UCSD-AML1 (cell line): ENCODE measurements around the gene PLEKHB1.
A peak's percentile ranks its signal among the peaks of the same experiment; 100 is the strongest.

Source experiments
- DNase-seq: peaks from one replicate; lab custom pipeline; 2025; ENCODE audit not compliant: unreplicated experiment; lab: John Stamatoyannopoulos, UW

Gene PLEKHB1

DNA sequence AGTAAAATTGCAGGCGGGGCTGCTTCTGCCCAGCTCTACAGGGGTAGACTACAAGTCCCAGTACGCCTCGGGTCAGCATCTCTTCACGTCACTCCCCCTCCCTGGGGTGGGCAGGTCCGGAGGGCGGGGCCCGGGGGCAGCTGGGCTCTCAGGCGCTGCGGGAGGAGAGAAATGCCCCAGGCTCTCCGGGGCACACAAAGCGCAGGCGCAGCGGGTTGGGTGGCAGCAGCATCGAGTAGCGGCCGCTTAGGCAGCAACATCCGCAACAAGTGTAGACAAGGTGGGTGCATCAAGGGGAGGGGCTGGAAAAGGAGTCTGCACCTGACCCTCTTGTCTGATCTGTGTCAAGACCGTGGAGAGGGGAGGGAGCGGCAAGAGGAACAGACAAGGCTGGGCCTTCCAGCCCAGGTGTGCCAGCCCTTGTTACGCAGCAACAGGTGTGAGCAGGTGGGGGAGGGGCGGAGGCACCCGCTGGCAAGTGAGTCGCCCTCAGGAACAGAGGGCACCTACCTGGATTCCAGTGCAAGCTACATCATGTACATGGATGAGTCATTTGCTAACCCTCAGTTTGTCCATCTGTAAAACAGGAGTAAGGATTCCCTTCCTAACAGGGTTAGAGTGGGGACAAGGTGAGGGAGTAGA, 1.2 kb downstream of the PLEKHB1 start:
- no peak for DNase-seq

DNA sequence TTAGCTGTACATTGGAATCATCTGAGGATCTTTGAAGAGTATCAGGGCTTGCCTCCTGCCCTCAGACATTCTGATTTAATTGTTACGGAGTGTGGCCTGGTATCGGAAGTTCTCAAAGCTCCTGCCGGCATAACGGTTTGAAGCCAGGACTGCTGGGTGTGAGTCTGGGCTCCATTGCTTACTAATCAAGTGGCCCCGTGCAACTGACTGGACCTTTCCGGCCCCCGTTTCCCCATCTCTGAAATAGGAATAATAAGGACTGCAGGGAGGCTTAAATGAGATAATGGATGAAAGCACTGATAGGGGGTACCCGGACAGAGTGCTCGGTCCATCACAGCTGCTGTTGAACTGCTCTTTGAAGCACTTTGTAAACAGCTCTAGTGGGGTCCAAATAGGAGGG, 1.7 kb downstream of the PLEKHB1 start:
- no peak for DNase-seq

DNA sequence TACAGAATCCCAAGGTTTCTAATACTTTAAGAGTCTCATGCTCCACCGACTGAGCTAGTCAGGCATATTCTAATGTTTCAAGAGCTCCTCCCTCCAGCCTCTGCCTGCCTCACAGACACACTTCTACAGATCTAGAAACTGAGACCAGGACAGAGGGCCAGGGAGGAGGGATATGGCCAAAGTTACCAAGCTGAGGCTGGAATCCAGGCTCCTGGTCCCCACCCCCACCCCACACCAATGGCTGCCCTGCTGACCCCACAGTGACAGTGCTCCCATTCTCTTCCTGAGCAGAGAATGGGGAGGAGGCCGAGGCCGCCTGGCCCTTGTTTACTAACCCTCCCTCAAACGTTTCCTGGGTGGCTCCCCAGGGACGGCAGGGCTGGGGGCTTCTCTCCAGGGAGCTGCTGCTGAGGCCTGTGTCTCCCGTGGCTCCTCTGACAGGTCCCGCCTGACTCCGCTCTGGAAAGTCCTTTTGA, 2.2 kb downstream of the PLEKHB1 start:
- DNase-seq: no peak

DNA sequence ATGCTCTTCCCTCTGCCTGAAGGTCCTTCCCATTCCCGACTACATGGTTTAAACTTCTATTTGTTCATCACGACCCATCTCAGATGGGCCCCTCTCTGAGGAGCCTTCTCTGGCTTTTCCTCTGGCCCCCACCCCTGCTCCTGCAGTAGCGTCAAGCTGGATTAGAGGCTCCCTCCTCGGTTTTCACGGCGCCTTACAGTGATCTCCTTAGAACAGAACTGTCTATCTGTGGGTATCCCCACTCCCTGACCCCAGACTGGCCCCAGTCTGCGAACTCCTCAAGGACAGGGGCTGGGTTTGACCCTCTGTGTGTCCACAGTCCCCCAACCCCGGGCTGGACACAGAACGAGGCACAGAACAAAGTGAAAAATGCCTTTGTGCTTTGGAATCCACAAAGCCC, 2.8 kb downstream of the PLEKHB1 start:
- no peak for DNase-seq

DNA sequence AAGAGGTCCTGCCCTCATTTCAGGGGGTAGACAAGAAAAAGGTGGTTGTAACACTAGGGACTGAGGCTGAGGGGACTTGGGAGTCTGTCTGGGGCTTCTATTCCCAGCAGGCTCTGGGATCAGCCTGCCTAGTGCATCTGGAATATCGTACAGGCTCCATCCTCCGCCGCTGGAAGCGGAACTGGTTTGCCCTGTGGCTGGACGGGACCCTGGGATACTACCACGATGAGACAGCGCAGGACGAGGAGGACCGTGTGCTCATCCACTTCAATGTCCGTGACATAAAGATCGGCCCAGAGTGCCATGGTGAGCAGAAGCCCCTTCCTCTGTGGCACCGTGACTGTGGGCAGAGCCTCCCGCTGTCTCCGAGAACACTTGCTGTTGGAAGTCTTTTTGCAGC, 4.0 kb downstream of the PLEKHB1 start:
- no peak for DNase-seq

DNA sequence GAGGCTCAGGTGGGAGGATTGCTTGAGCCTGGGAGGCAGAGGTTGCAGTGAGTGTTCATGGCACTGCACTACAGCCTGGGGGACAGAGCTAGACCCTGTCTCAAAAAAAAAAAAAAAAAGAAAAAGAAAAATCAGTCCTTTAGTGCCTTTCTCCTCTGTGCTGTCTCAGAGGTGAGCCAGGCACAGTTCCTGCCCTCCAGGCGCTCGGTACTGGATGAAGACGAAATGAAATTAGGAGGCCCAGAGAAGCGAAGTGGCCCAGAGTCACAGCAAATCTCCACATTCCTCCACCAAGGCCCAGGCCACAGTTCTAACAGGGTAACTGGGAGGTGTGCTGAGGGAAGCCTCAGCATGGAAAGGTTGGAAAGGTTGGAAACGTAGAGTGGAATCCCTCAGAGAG, 4.9 kb downstream of the PLEKHB1 start:
- DNase-seq: no peak

DNA sequence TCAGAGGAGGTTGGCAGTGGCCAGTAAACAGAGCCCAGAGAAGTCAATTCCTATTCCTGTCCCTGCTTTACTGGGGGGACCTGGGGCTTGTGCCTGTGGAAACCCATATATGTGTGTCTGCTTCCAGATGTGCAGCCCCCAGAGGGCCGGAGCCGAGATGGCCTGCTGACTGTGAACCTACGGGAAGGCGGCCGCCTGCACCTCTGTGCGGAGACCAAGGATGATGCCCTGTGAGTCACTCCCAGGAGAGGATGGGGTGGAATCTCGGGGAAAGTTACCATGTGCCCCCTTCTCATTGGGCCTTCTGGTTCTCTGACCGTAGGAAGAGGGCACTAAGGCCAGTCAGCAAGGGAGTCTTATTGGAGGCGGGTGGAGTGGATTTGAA, 5.3 kb downstream of the PLEKHB1 start:
- DNase-seq: no peak

DNA sequence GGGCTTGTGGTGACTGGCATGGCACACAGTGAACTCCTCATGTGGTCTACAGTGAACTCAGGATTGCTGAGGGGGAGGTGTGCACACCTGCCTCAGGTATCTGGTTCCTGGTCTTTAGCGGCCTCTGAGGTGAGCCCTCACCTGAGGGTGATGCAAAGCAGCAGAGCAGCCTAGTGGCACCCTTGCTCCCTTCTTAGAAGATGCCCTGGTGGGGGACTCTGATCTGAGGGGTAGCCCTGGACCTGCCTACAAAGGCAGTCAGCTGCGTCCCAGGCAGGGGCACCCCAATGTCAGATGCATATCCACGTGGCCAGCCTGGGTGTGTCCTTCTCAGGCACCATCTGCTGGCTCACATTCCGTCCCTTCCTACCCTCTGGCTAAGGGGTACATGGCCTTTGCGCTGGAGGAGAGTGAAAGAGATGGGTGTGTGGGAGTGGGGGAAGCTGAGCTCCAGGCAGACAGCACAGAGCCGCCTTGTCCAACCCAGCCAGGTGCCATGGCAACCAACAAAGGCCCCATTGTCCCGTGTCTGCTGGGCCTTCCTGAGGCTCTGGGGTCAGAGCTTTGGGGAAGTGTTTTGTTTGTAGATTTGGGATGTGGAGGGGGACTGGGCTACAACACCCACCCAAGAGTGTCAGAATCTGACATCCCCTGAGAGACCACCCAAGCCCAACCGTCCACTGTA, 5.8 kb downstream of the PLEKHB1 start:
- no peak for DNase-seq

DNA sequence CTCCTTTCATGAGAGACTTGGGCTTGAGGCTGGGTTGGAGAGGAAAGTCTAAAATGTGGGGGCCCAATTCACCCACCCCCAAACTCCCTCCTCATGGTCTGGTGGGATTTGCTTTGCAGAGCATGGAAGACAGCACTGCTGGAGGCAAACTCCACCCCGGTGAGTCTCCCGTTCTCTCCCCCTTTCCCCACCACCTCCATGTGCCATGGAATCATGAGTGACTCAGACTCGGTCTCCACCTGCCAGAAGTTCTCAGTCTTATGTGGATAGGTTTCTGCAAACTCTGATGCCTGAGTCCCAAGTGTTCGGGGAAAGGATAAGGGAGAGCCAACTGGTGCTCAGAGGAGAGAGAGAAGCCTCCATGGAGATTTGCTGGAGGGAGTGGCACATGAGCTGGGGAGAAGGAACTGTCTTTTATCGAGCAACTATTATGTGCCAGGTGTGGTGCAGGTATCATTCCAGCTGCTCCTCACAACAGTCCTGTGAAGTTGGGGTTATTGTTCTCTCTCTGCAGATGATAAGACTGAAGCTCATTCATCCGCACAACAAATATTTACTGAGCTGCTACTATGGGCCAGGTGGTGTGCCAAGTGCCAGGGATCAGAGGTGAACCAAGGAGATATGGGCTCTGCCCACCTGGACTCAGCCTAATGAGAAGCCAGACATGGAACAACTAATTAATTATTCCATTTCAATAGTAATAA, 6.6 kb downstream of the PLEKHB1 start:
- no peak for DNase-seq

DNA sequence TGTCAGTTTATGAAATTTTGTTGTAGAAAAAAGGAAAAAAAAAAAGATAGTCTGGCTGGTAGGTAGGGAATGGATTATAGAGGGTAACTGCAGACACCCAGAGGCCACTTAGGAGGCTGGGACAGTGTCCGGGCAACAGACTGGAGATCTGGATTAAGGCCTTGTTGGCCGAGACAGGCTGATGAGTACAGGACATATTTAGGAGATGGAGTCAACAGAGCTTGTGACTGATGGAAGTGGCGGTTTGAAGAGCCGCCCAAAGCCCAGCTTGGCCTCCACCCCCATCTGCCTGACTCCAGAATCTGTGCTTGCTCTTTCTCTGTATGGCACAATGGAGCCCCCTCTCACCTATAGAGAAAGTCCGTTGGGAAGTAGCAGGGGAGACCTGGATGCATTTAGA, 7.6 kb downstream of the PLEKHB1 start:
- no peak for DNase-seq

DNA sequence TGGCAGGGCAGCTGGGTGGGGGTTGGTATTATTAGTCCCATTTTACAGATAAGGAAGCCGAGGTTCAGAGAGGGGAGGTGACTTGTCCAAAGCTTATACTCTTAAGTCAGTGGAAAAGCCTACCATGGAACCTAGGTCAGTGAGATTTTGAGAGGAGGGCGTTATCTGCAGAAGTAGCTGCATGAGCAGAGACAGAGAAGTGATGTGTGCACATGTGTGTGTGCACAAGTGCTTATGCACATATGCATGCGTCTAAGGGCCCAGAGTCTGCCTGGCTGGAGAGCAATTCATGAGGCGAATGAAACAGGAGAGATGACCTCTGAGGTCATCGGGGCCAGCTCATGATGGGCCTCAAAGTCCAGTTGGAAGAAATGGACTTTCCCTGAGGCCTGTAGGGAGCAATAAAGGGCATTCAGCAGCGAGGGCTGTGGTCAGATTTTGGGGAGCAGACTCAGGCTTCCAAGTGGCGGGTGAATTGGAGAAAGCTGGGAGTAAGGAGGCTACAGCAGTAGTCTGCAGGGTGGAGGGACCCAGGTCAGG, 8.2 kb downstream of the PLEKHB1 start:
- DNase-seq: no peak

DNA sequence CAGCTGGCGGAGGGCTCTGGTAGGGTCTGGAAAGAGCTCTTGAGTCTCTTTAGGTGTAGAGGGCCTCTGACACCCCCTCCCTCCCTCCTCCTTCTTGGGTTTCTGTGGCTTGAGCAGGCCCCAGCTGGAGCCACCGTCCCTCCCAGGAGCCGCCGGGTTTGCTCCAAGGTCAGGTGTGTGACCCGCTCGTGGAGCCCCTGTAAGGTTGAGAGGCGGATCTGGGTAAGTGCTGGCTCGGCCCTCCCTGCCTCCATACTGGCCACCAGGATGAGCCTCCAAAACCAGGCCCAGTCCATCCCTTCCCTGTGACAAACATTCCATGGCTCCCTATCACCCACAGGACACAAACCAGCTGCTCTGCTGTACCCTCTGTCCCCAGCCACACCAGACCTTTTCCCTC, 9.3 kb downstream of the PLEKHB1 start:
- no peak for DNase-seq

DNA sequence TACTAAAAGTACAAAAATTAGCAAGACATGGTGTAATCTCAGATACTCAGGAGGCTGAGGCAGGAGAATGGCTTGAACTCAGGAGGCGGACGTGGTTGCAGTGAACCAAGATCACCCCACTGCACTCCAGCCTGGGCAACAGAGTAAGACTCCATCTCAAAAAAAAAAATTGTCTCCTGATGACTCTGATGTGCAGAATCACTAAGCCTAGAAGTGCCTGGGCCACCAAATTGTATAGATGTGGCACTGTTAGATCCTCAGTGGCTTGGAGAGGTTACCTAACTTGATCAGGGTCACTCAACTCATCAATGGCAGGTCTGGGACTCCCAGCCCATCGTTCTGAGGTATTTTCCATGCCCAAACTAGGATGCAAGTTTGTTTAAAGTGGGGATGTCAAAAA, 10.6 kb downstream of the PLEKHB1 start:
- no peak for DNase-seq

DNA sequence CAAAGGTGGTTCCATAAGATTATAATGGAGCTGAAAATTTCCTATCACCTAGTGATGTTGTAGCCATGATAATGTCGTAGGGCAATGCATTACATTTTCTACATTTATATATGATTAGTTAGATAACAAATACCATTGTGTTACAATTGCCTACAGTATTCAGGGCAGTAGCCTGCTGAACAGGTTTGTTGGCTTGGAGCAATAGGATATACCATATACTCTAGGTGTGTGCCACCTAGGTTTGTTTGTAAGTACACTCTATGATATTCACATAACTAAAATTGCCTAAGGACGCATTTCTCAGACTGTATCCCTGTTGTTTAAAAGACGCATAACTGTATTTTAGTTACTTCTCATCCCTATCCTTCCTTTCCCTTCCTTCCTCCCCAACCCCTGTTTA, 13.6 kb downstream of the PLEKHB1 start:
- no peak for DNase-seq

DNA sequence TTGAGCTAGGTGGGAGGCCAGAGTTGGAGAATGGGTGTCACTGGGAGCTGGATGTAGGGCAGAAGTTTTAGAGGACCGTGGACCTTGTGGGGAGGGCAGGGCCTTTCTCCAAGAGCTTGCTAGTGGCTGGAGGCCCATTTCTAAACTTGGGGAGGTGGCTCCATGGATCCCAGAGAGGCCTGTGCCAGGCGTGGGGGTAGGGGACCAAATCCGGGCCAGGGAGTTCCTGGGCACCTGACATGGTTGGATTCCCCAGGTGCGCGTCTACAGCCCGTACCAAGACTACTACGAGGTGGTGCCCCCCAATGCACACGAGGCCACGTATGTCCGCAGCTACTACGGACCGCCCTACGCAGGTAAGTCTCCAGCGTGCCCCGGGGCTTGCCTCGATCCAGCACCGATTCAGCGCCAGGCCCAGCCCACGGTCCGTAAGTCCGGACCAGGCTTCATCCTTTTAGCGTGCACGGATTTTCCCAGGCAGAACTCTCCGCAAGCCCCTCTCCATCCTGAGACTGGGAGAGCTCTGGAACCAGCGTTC, 14.2 kb downstream of the PLEKHB1 start:
- DNase-seq: no peak

DNA sequence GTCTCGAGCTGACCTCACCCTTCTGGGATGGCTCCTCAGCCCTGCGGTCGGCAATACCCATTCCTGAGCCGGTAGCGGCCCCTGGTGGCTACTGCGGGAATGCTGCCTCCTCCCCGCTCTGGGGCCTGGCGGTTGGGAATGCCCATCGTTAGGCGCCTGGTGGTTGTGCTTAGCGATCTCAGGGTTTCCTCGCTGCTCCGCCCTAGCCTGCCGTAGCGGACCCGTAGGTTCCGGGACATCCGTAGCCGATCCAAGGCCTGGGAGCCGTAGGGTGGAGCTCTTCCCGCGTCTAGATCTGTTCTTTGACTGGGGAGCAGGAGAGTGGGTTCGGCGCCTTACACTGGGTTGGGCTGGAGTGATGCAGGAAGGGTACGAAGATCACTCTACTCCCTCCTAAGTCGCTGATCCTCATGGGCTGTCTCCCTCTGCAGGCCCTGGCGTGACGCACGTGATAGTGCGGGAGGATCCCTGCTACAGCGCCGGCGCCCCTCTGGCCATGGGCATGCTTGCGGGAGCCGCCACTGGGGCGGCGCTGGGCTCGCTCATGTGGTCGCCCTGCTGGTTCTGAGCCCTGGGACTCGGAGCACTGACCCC, 14.8 kb downstream of the PLEKHB1 start:
- peak; percentile 89 for DNase-seq

DNA sequence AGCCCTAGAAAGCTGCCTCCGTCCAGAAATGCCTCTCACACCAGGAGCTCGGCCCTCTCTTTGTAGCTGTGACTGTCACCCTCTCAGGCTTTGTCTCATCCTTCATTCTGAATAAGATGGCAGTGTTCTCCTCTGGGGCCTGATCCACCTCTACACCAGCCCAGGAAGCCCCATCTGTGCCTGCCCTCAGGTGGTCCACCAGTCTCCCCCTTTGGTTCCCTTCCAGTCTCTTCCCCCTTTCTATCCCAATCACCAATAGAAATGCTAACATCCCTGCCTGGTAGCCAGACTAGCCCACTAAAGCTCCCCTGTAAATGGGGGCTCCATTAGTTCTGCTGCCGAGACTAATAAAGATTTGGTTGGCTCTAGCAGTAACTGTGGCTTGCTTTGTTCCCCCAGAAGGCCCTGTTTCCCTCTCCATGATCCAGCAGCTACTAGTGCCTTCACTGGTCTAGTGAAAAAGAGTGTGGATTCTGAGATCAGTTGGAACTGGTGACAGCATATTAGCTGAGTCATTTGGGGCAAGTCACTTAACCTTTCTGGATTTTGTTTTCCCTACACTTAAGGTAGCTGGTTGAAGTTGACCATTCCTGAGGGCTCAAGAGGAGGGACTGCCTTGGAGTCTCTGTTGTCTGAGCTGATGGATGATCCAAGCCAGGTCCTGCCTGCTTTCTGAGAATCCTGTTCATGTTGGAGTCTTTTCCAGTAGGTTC, 16.2 kb downstream of the PLEKHB1 start:
- DNase-seq: no peak

DNA sequence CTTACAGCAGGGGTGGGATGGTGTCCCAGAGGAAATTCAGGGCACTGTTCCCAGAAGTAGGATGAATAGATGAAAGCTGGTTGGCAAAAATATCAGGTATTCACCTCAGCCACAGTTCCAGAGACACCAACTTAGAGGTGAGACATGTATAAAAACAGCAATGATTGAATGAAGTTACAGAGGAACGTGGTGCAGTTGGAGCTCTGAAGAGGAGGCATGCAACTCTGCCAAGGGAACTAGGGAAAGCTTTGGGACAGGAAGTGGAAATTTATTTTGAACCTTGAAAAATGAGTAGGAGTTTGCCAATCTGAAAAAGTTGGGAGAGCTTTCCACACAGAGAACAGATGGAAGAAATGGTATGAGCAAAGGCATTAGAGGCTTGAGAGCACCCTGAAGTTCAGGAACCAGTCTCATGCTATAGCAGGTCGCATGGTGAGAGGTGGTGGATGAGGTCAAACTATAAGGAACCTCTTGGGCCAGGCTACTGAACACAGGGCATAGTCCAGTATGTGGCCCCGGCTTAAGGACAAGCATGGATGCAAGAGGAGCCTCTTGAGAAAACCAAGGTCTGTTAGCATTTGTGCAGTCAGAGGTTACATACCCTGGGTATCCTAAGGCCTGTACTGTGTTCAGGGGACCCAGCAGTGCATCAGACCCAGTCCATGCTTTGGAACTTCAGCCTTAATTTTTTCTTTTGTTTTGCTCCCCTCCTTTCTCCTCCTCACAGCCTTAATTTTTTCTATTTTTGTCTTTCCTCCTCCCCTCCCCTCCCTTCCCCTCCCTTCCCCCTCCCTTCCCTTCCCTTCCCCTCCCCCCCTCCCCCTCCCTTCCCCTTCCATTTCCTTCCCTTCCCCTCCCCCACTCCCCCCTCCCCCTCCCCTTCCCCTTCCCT, 17.5 kb downstream of the PLEKHB1 start:
- no peak for DNase-seq

DNA sequence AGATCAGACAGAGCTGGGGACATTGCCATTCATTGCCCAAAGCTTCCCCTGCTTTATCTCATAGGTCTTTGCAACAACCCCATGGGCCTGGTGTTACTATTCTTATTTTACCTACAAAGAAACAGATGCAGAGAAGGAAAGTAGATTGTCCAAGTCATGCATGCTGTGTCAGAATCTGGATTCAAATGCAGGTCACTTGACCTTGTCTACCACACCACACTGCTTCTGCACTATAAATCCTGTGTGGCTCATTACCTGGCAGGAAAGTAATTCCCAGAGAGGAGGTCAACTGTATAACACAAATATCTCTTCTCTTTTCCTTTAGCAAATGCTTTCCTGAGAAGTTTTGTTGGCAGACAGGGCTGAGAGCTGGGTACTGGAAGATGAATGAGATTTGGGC, 18.5 kb downstream of the PLEKHB1 start:
- no peak for DNase-seq

DNA sequence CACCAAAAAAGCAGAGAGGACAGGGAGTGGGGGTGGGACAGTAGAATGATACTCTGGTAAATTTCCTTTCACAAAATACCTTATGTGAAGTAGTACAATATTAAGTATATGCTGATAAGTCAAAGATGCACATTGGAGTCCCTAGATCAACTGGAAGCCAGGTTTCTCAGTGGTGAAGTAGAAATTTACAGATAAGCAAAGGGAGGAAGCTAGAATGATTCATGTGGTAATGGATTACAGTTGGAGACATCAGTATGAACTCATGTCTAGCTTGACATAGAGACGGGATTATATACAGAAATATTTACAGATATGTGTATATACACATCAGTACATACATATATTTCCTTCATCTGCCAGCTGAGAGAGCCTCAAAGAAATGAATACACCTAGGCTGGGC, 21.5 kb downstream of the PLEKHB1 start:
- no peak for DNase-seq
